NT2/D1 (cell line): Measurements from ENCODE around the gene KIAA1549.

ENCODE experiments used
- SUZ12 ChIP-seq: IDR thresholded peaks from 2 replicates; pipeline ENCODE4 v1.6.1; 2011; ENCODE audit not compliant: insufficient read length, insufficient read depth; ENCODE audit errors: extremely low read depth
- YY1 ChIP-seq: IDR thresholded peaks from 2 replicates; pipeline ENCODE4 v1.6.1; 2011; ENCODE audit not compliant: insufficient read length, insufficient read depth
- ZNF274 ChIP-seq: IDR thresholded peaks from 2 replicates; pipeline ENCODE4 v1.6.1; 2011; ENCODE audit warnings: mild to moderate bottlenecking, low read depth, low read length

GRCh38 chr7:138864667-138865066, 116.5 kb downstream of the KIAA1549 start:
- TF ChIP-seq YY1 (no peak), ZNF274 (no peak), SUZ12 (no peak)
